Endothelial cell of umbilical vein (primary cell): ENCODE measurements around the gene TBCD. TPM values are rescaled to one million over a fixed set of nuclear protein-coding genes. Genes with fewer than 3 reads are reported as not detected.

ENCODE experiments used
- BruUV-seq: library from RNA; stranded (reverse); fragments of 400-500 nt; replicated peaks from 2 replicates; lab custom pipeline; 2021; lab: Mats Ljungman, UMichigan
- CTCF ChIA-PET: fragments of 300-600, 350-600 bp; sonication (Branson Sonifier 250); formaldehyde crosslinking; loops from one replicate; lab custom pipeline; 2021; ENCODE audit warnings: antibody characterized with exemption, inconsistent platforms; lab: Charles Lee
- POLR2A ChIA-PET: fragments of 300-600, 350-600 bp; sonication (Branson Sonifier 250); formaldehyde crosslinking; loops from one replicate; lab custom pipeline; 2021; ENCODE audit warnings: antibody characterized with exemption, inconsistent platforms; lab: Charles Lee
- DNase-seq: peaks from one replicate; pipeline ENCODE4 v3.0.0-alpha.2; 2011; ENCODE audit warnings: low read depth, low spot score
- FAIRE-seq: peaks from 2 replicates; lab custom pipeline; 2011; peaks lifted over from hg19 to GRCh38; lab: Jason Lieb, UNC
- H2AFZ ChIP-seq: 2 replicates; pipeline ENCODE4 v1.6.0; 2012; ENCODE audit warnings: low read depth, low read length, control low read depth, inconsistent platforms
- H3K27ac ChIP-seq: 2 replicates; pipeline ENCODE4 v1.5.1; 2011; ENCODE audit warnings: low read depth, mild to moderate bottlenecking, control low read depth, low read length, moderate library complexity; ENCODE audit not compliant: insufficient read depth
- H3K27me3 ChIP-seq, 2 experiments: 2 replicates each; pipeline versions ENCODE4 v1.6.0 to v1.6.1; 2011; ENCODE audit warnings: low read length in 2 of 2, mixed read lengths in 1 of 2; ENCODE audit not compliant: control insufficient read depth in 2 of 2, insufficient read depth in 2 of 2
- H3K36me3 ChIP-seq, 2 experiments: 2 replicates in 1 of 2; 3 replicates in 1 of 2; pipeline ENCODE4 v1.5.1; 2011; ENCODE audit warnings: low read length in 2 of 2, mild to moderate bottlenecking in 1 of 2, moderate library complexity in 1 of 2; ENCODE audit not compliant: control insufficient read depth in 2 of 2, insufficient read depth in 2 of 2; ENCODE audit errors: extremely low read depth in 1 of 2
- H3K4me1 ChIP-seq: 3 replicates; pipeline ENCODE4 v1.5.1; 2011; ENCODE audit warnings: mild to moderate bottlenecking, low read length; ENCODE audit not compliant: control insufficient read depth, insufficient read depth; ENCODE audit errors: extremely low read depth
- H3K4me2 ChIP-seq: 2 replicates; pipeline ENCODE4 v1.6.1; 2011; ENCODE audit warnings: low read length, control low read depth, mixed read lengths; ENCODE audit not compliant: insufficient read depth
- H3K4me3 ChIP-seq, 3 experiments: fragments of 200-600 bp in 1 of 3; sonication (generic), shearing (Covaris generic) in 1 of 3; replicated peaks in 1 of 3; 2 replicates each; pipeline ENCODE4 v1.5.1; 2011 to 2016; ENCODE audit warnings: control low read depth in 3 of 3, low read length in 3 of 3, mild to moderate bottlenecking in 2 of 3, inconsistent platforms in 1 of 3, low read depth in 1 of 3, moderate library complexity in 1 of 3; ENCODE audit not compliant: insufficient read depth in 1 of 3
- H3K79me2 ChIP-seq: 2 replicates; pipeline ENCODE4 v1.6.0; 2012; ENCODE audit warnings: low read length, inconsistent platforms; ENCODE audit not compliant: control insufficient read depth, insufficient read depth
- H3K9ac ChIP-seq: replicated peaks from 2 replicates; pipeline ENCODE3; 2011; ENCODE audit warnings: low read length, control low read depth; ENCODE audit not compliant: insufficient read depth; ENCODE audit errors: extremely low read depth
- H3K9me1 ChIP-seq: replicated peaks from 3 replicates; pipeline ENCODE4 v1.6.0; 2011; ENCODE audit warnings: mild to moderate bottlenecking, low read length; ENCODE audit not compliant: control insufficient read depth, insufficient read depth; ENCODE audit errors: extremely low read depth
- H3K9me3 ChIP-seq: replicated peaks from 2 replicates; pipeline ENCODE4 v1.5.1; 2012; ENCODE audit warnings: low read length, inconsistent platforms; ENCODE audit not compliant: control insufficient read depth, insufficient read depth
- H4K20me1 ChIP-seq: replicated peaks from 2 replicates; pipeline ENCODE3; 2011; ENCODE audit warnings: mild to moderate bottlenecking, low read length; ENCODE audit not compliant: control insufficient read depth, insufficient read depth; ENCODE audit errors: extremely low read depth
- CTCF ChIP-seq, 2 donors: IDR thresholded peaks; 1 replicate in 1 of 2; 2 replicates in 1 of 2; pipeline ENCODE4 v1.5.1; 2011; ENCODE audit warnings: low read length in 2 of 2, mild to moderate bottlenecking in 2 of 2, moderate library complexity in 2 of 2, control low read depth in 1 of 2, inconsistent platforms in 1 of 2, low read depth in 1 of 2; ENCODE audit not compliant: insufficient read depth in 1 of 2; ENCODE audit errors: extremely low read depth in 1 of 2
- EZH2 ChIP-seq: IDR thresholded peaks from 2 replicates; pipeline ENCODE4 v1.6.1; 2012; ENCODE audit warnings: borderline replicate concordance, low read depth, mild to moderate bottlenecking, moderate library complexity, low read length, inconsistent platforms; ENCODE audit not compliant: severe bottlenecking
- FOS ChIP-seq: IDR thresholded peaks from 2 replicates; pipeline ENCODE4 v1.6.1; 2011; ENCODE audit warnings: mild to moderate bottlenecking, low read length, moderate library complexity, borderline replicate concordance; ENCODE audit not compliant: insufficient read depth
- GATA2 ChIP-seq: IDR thresholded peaks from 2 replicates; pipeline ENCODE4 v1.7.0; 2011; ENCODE audit warnings: low read depth, mild to moderate bottlenecking, moderate library complexity, mixed read lengths, low read length; ENCODE audit not compliant: insufficient read length, insufficient read depth
- JUN ChIP-seq: IDR thresholded peaks from 2 replicates; pipeline ENCODE4 v1.6.1; 2011; ENCODE audit warnings: borderline replicate concordance, low read depth; ENCODE audit not compliant: insufficient read length, insufficient read depth
- MAX ChIP-seq: IDR thresholded peaks from 2 replicates; pipeline ENCODE4 v1.6.1; 2011; ENCODE audit not compliant: insufficient read depth, insufficient read length
- MYC ChIP-seq: IDR thresholded peaks from one replicate; pipeline ENCODE4 v1.6.1; 2011; ENCODE audit warnings: mild to moderate bottlenecking, low read depth, low read length
- POLR2A ChIP-seq: IDR thresholded peaks from 2 replicates; pipeline ENCODE4 v1.6.1; 2012; ENCODE audit warnings: low read depth, mild to moderate bottlenecking, control low read depth, low read length
- POLR2AphosphoS5 ChIP-seq: IDR thresholded peaks from 2 replicates; pipeline ENCODE4 v1.6.1; 2012; ENCODE audit warnings: low read depth, mild to moderate bottlenecking, control low read depth, low read length, moderate library complexity; ENCODE audit not compliant: insufficient read depth
- dilution Hi-C: fragments of 300-500 bp; cut with MboI; formaldehyde crosslinking; loops from one replicate; pipeline ENCODE4 v1.15.0; 2019; ENCODE audit warnings: low sequenced_read_pairs; ENCODE audit not compliant: extremely low pct_ligation_motif_present
- intact Hi-C: fragments of 100-400 bp; cut with micrococcal nuclease; formaldehyde crosslinking; loops from one replicate; pipeline ENCODE4 v1.10.0; 2022
- polyA plus RNA-seq, 4 experiments: library from polyadenylated mRNA; depleted of rRNA in 3 of 4; stranded (reverse) in 3 of 4; unstranded in 1 of 4; fragments of >200 nt; gene quantifications; 2 replicates each; pipeline versions ENCODE4 v1.2.1 to v1.2.3, GENCODE V29; 2011 to 2012; ENCODE audit warnings: missing spikeins in 1 of 4
- total RNA-seq: library from RNA; stranded (reverse); gene quantifications from 2 replicates; pipeline ENCODE4 v1.2.3, GENCODE V29; 2021

Gene TBCD
- total and polyA plus RNA-seq, 2 donors (not counting 3 experiments of a cell fraction or from before 2014, with no cell fraction given) = 121 to 145 TPM

- FAIRE-seq (no peak), DNase-seq (no peak)
- ChIA-PET CTCF (interaction anchor here (1.6 kb wide), 1 partner anchor 40 kb away, joined by 7 read pairs; no protein-coding TSS in a partner anchor), POLR2A (no interaction called here)
- no peaks in the 10 kb centered on the region for H4K20me1 ChIP-seq
- H3K4me2 ChIP-seq = no peak overlapping the region
- intact Hi-C loops (no loop called here), dilution Hi-C loops (no loop called here)
- H3K9me3 ChIP-seq = no peaks in the 10 kb centered on the region
- H3K36me3 ChIP-seq = no peaks in the 10 kb centered on the region
- no peak overlapping the region for H2AFZ ChIP-seq
- TF ChIP-seq POLR2AphosphoS5 = no peak
- TF ChIP-seq POLR2A = no peak
- no peak for TF ChIP-seq JUN
- TF ChIP-seq CTCF (IDR thresholded peaks at IDR 0.05; ENCODE audit: extremely low read depth in 1 of 2, insufficient read depth in 1 of 2, low read depth in 1 of 2, low read length in 2 of 2) = no peak
- TF ChIP-seq MYC = no peak
- TF ChIP-seq GATA2 = no peak
- no peak for TF ChIP-seq EZH2
- no peak for TF ChIP-seq FOS
- no peak for TF ChIP-seq MAX
- no TSS peak for BruUV-seq
- H3K9ac ChIP-seq = no peak overlapping the region
- H3K9me1 ChIP-seq = no peaks in the 10 kb centered on the region
- H3K27me3 ChIP-seq = no peaks in the 10 kb centered on the region
- no peak overlapping the region for H3K27ac ChIP-seq
- no peaks in the 10 kb centered on the region for H3K79me2 ChIP-seq
- no peak overlapping the region for H3K4me3 ChIP-seq
- no peaks in the 10 kb centered on the region for H3K4me1 ChIP-seq
Measured at GRCh38 chr17:82821554-82821953, 69.7 kb downstream of the TBCD start.
